Panc1 (cell line): Measurements from ENCODE around the gene LIN7C. TPM values are rescaled to one million over a fixed set of nuclear protein-coding genes. Genes with fewer than 3 reads are reported as not detected.

Source experiments
- ATAC-seq: fragments of 200-7000 bp; cut with Tn5 transposase; 2 replicates; pipeline ENCODE4 v1.9.1; 2020; ENCODE audit warnings: mild to moderate bottlenecking, moderate library complexity
- Bru-seq: library from RNA; stranded (reverse); fragments of 400-500 nt; gene quantifications from one replicate; lab custom pipeline; 2021; lab: Mats Ljungman, UMichigan
- BruChase-seq, 2 experiments: library from RNA; stranded (reverse); fragments of 400-500 nt; gene quantifications; one replicate each; lab custom pipeline; 2021; lab: Mats Ljungman, UMichigan
- BruUV-seq: library from RNA; stranded (reverse); fragments of 400-500 nt; replicated peaks from 2 replicates; lab custom pipeline; 2021; lab: Mats Ljungman, UMichigan
- CTCF ChIA-PET: fragments of 300-600 bp; sonication (Branson Sonifier 250); formaldehyde crosslinking; loops from one replicate; lab custom pipeline; 2022; ENCODE audit warnings: antibody characterized with exemption; lab: Charles Lee
- POLR2A ChIA-PET: fragments of 300-600 bp; sonication (Branson Sonifier 250); formaldehyde crosslinking; loops from one replicate; lab custom pipeline; 2022; ENCODE audit warnings: antibody characterized with exemption; lab: Charles Lee
- DNase-seq: peaks from one replicate; pipeline ENCODE4 v3.0.0-alpha.2; 2010; ENCODE audit warnings: low read depth, low spot score
- H3K27ac ChIP-seq: 2 replicates; pipeline ENCODE4 v1.5.1; 2011; ENCODE audit warnings: mild to moderate bottlenecking, low read length, inconsistent platforms
- H3K27me3 ChIP-seq: fragments of 200-500 bp; sonication (Bioruptor generic); 2 replicates; pipeline ENCODE4 v1.6.0; 2014; ENCODE audit warnings: low read length, inconsistent platforms; ENCODE audit not compliant: control insufficient read depth, insufficient read depth
- H3K36me3 ChIP-seq: fragments of 200-500 bp; sonication (Bioruptor generic); 2 replicates; pipeline ENCODE4 v1.5.1; 2014; ENCODE audit warnings: inconsistent platforms, mild to moderate bottlenecking, low read length, moderate library complexity; ENCODE audit not compliant: control insufficient read depth, insufficient read depth
- H3K4me1 ChIP-seq: 2 replicates; pipeline ENCODE4 v1.5.1; 2011; ENCODE audit warnings: inconsistent platforms, mild to moderate bottlenecking, low read length, moderate library complexity; ENCODE audit not compliant: control insufficient read depth, insufficient read depth
- H3K4me3 ChIP-seq, 2 experiments: 2 replicates each; pipeline ENCODE4 v1.5.1; 2011 to 2012; ENCODE audit warnings: low read depth in 2 of 2, low read length in 2 of 2, mild to moderate bottlenecking in 2 of 2, inconsistent platforms in 1 of 2, moderate library complexity in 1 of 2
- H3K9me3 ChIP-seq: fragments of 200-500 bp; sonication (Bioruptor generic); 2 replicates; pipeline ENCODE4 v1.5.1; 2014; ENCODE audit warnings: low read depth, mild to moderate bottlenecking, inconsistent platforms, low read length, moderate library complexity; ENCODE audit not compliant: control insufficient read depth, insufficient read depth
- POLR2AphosphoS5 ChIP-seq: IDR thresholded peaks from 2 replicates; pipeline ENCODE4 v1.6.1; 2012; ENCODE audit warnings: mild to moderate bottlenecking, low read depth, low read length, moderate library complexity
- SIN3A ChIP-seq: IDR thresholded peaks from 2 replicates; pipeline ENCODE4 v1.6.1; 2012; ENCODE audit warnings: low read depth, mild to moderate bottlenecking, low read length, moderate library complexity, borderline replicate concordance; ENCODE audit not compliant: insufficient read depth
- TCF7L2 ChIP-seq: IDR thresholded peaks from 2 replicates; pipeline ENCODE4 v1.6.1; 2011; ENCODE audit warnings: mild to moderate bottlenecking, low read depth, low read length, inconsistent platforms
- in situ Hi-C: cut with HindIII; loops from 2 replicates; pipeline ENCODE4 v1.10.0; 2016; ENCODE audit warnings: low sequenced_read_pairs, low pct_unique_long_range_greater_than_20kb
- intact Hi-C: fragments of 100-400 bp; cut with micrococcal nuclease; formaldehyde crosslinking; loops from one replicate; pipeline ENCODE4 v1.10.0; 2022; ENCODE audit not compliant: unreplicated experiment
- long read RNA-seq: library from polyadenylated mRNA; unstranded; transcript quantifications from one replicate; pipeline ENCODE4 v2.0.0, GENCODE V29; 2021; ENCODE audit not compliant: unreplicated experiment
- polyA plus RNA-seq: library from polyadenylated mRNA; unstranded; fragments of >200 nt; gene quantifications from one replicate; pipeline ENCODE4 v1.2.1, GENCODE V29; 2012; ENCODE audit warnings: missing spikeins; ENCODE audit not compliant: insufficient read length
- total RNA-seq: library from RNA; stranded (reverse); gene quantifications from one replicate; pipeline ENCODE4 v1.2.1, GENCODE V29; 2021; ENCODE audit not compliant: unreplicated experiment
- TF ChIP-seq, protein P1 (sequence below), 2 experiments: IDR thresholded peaks; 2 replicates each; pipeline ENCODE4 v1.6.1; 2011 to 2012; ENCODE audit warnings: low read depth in 2 of 2, control low read depth in 1 of 2, low read length in 1 of 2, mild to moderate bottlenecking in 1 of 2, moderate library complexity in 1 of 2; ENCODE audit not compliant: insufficient read depth in 1 of 2
- TF ChIP-seq, protein P2 (sequence below): fragments of 450-650 bp; IDR thresholded peaks from 2 replicates; pipeline ENCODE4 v1.5.1; 2017; ENCODE audit warnings: mild to moderate bottlenecking

Gene LIN7C, protein sequence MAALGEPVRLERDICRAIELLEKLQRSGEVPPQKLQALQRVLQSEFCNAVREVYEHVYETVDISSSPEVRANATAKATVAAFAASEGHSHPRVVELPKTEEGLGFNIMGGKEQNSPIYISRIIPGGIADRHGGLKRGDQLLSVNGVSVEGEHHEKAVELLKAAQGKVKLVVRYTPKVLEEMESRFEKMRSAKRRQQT
- total RNA-seq (44.2 TPM), Bru-seq, nascent RNA (percentile 94 among the genes with signal in this experiment), BruChase-seq, experiment 1, labeled RNA remaining after a 2-hour chase (percentile 99 among the genes with signal in this experiment), BruChase-seq, experiment 2, labeled RNA remaining after a 6-hour chase (percentile 100 among the genes with signal in this experiment)
- 4.6 TPM for polyA plus RNA-seq
- long read RNA-seq, full-length matches to known transcripts: 201 of 220 reads
- long read RNA-seq, partial matches to known transcripts: 7 of 220 reads
- long read RNA-seq, other reads (novel, unspliced or antisense): 12 of 220 reads

DNA sequence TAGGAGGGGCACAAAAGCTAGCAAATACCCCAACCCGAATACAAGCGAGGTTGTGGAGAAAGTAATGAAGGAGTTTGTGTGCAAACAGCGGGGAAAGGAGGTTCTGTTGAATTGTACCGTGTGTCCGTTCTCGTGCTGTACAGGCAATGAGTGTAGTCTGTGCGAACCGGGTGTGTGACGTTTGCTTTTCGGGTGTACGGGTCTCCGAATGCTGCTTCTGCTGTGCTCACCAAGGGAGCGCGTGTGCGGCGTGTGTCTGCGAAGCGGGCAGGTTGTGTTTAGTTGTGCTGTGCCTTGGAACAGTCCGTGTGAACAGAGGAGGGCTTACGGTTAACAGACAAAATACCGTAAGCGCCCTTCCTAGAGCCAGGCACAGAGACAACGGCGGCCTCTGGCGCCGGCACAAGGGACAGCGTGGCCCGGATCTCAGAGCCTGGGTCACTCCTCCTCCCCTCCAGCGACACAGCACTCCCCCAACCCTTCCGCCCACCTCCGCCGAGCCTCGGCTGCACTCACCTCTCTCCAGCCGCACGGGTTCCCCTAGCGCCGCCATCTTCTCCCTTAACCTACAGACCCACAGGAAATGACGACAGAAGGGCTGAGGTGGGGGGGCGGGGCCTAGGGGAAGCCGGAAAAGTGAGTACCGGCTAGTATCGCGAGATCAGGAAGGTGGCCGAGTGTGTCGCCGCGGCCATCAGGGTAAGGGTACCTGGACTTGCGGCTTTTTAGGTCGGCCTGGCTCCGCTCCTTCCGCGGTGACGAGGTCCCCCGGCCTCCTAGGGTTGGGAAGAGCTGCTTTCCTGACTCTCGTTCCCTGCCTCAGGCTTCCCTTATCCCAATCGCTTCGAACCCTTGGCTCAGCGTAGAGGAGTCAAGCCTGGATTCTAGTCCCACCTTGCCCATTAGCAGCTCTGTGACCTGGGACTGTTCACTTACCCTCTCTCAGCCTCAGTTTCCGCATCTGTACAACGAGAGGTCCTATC lies at the start of gene LIN7C:
Gene LIN7C (minus strand): TSS at position 570 of the 983 bp plus-strand sequence. CDS start 17 bp downstream, at position 553.
- peaks cover 13% of the 10 kb centered on the region; the same call in 1 of the 2 replicates for H3K4me1 ChIP-seq
- H3K36me3 ChIP-seq: peaks cover 8% of the 10 kb centered on the region; the same call in 1 of the 2 replicates
- in situ Hi-C loops (no loop called here), intact Hi-C loops (no loop called here)
- peak within 1 kb of the TSS; percentile 71 to 90 for H3K4me3 ChIP-seq
- TSS peak; percentile 89 for BruUV-seq
- H3K9me3 ChIP-seq: no peaks in the 10 kb centered on the region
- H3K27me3 ChIP-seq: no peaks in the 10 kb centered on the region
- POLR2A ChIA-PET: no interaction called here
- CTCF ChIA-PET: no interaction called here
- TF ChIP-seq, protein P1, sequence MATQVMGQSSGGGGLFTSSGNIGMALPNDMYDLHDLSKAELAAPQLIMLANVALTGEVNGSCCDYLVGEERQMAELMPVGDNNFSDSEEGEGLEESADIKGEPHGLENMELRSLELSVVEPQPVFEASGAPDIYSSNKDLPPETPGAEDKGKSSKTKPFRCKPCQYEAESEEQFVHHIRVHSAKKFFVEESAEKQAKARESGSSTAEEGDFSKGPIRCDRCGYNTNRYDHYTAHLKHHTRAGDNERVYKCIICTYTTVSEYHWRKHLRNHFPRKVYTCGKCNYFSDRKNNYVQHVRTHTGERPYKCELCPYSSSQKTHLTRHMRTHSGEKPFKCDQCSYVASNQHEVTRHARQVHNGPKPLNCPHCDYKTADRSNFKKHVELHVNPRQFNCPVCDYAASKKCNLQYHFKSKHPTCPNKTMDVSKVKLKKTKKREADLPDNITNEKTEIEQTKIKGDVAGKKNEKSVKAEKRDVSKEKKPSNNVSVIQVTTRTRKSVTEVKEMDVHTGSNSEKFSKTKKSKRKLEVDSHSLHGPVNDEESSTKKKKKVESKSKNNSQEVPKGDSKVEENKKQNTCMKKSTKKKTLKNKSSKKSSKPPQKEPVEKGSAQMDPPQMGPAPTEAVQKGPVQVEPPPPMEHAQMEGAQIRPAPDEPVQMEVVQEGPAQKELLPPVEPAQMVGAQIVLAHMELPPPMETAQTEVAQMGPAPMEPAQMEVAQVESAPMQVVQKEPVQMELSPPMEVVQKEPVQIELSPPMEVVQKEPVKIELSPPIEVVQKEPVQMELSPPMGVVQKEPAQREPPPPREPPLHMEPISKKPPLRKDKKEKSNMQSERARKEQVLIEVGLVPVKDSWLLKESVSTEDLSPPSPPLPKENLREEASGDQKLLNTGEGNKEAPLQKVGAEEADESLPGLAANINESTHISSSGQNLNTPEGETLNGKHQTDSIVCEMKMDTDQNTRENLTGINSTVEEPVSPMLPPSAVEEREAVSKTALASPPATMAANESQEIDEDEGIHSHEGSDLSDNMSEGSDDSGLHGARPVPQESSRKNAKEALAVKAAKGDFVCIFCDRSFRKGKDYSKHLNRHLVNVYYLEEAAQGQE (IDR thresholded peaks at IDR 0.05; ENCODE audit: insufficient read depth in 1 of 2, low read depth in 2 of 2, low read length in 1 of 2): no peak
- TF ChIP-seq SIN3A (peak; percentile 76; the same call in 1 of the 2 replicates), POLR2AphosphoS5 (peak; percentile 96), TCF7L2 (no peak)
- TF ChIP-seq, protein P2, sequence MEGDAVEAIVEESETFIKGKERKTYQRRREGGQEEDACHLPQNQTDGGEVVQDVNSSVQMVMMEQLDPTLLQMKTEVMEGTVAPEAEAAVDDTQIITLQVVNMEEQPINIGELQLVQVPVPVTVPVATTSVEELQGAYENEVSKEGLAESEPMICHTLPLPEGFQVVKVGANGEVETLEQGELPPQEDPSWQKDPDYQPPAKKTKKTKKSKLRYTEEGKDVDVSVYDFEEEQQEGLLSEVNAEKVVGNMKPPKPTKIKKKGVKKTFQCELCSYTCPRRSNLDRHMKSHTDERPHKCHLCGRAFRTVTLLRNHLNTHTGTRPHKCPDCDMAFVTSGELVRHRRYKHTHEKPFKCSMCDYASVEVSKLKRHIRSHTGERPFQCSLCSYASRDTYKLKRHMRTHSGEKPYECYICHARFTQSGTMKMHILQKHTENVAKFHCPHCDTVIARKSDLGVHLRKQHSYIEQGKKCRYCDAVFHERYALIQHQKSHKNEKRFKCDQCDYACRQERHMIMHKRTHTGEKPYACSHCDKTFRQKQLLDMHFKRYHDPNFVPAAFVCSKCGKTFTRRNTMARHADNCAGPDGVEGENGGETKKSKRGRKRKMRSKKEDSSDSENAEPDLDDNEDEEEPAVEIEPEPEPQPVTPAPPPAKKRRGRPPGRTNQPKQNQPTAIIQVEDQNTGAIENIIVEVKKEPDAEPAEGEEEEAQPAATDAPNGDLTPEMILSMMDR: no peak
- peak within 1 kb of the TSS; percentile 98 for H3K27ac ChIP-seq
- DNase-seq: peak; percentile 72
- peak; percentile 100 for ATAC-seq

DNA sequence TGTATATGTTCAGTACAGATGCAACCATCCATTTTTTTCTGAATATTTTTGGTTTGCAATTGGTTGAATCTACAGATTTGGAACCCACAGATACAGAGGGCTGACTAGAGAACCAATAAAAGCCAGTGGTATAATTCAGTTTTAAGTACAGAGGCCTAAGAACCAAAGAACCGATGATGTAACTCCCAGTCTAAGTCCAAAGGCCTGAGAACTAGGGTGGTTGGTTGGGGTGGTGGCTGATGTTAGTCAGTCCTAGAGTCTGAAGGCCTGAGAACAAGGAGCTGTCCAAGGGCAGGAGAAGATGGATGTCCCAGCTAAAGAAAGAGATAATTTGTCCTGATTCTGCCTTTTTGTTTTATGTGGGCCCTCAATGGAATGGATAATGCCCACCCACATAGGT lies 48.7 kb upstream of the LIN7C start:
- H3K4me1 ChIP-seq: no peaks in the 10 kb centered on the region
- DNase-seq: no peak
- no peaks in the 10 kb centered on the region for H3K27me3 ChIP-seq
- TF ChIP-seq POLR2AphosphoS5 (no peak), TCF7L2 (no peak), SIN3A (no peak)
- TF ChIP-seq, protein P1 (IDR thresholded peaks at IDR 0.05; ENCODE audit: insufficient read depth in 1 of 2, low read depth in 2 of 2, low read length in 1 of 2): no peak
- TF ChIP-seq, protein P2: no peak
- CTCF ChIA-PET: no interaction called here
- no peak for ATAC-seq
- H3K36me3 ChIP-seq: no peaks in the 10 kb centered on the region
- intact Hi-C loops (no loop called here), in situ Hi-C loops (no loop called here)
- no peak overlapping the region for H3K4me3 ChIP-seq
- BruUV-seq: no TSS peak
- H3K9me3 ChIP-seq: no peaks in the 10 kb centered on the region
- no peak overlapping the region for H3K27ac ChIP-seq
- POLR2A ChIA-PET: no interaction called here
